MV-4-11 (cell line): ENCODE data around the gene DNAAF3.

ENCODE experiments used
- DNase-seq: peaks from one replicate; lab custom pipeline; 2025; lab: John Stamatoyannopoulos, UW

The DNAAF3 gene

GRCh38 chr19:55153652-55154264, 12.7 kb downstream of the DNAAF3 start:
- no peak for DNase-seq

GRCh38 chr19:55152017-55152416, 14.4 kb downstream of the DNAAF3 start:
- DNase-seq = peak; percentile 53

- DNase-seq = no peak
Observed at GRCh38 chr19:55149078-55150003, 17.1 kb downstream of the DNAAF3 start, which contains the start of gene TNNT1. Gene TNNT1 (minus strand): TSS chr19:55149206. CDS start chr19:55147157, 2,049 bp downstream.

- DNase-seq = no peak
Observed at GRCh38 chr19:55147545-55148251, 18.7 kb downstream of the DNAAF3 start.

- DNase-seq = no peak
Observed at GRCh38 chr19:55146705-55147273, 19.6 kb downstream of the DNAAF3 start.

- peak; percentile 65 for DNase-seq
Observed at GRCh38 chr19:55146078-55146704, 20.2 kb downstream of the DNAAF3 start.

GRCh38 chr19:55145232-55145631, 21.2 kb downstream of the DNAAF3 start:
- peak; percentile 83 for DNase-seq

GRCh38 chr19:55141696-55142095, 24.7 kb downstream of the DNAAF3 start:
- no peak for DNase-seq

GRCh38 chr19:55137915-55138314, 28.5 kb downstream of the DNAAF3 start:
- DNase-seq = no peak

- no peak for DNase-seq
Observed at GRCh38 chr19:55136399-55137102, 29.9 kb downstream of the DNAAF3 start.

- no peak for DNase-seq
Observed at GRCh38 chr19:55134736-55135135, 31.7 kb downstream of the DNAAF3 start.

- peak; percentile 97 for DNase-seq
Observed at GRCh38 chr19:55133639-55134444, 32.6 kb downstream of the DNAAF3 start.

GRCh38 chr19:55132453-55133129, 33.8 kb downstream of the DNAAF3 start:
- peak; percentile 43 for DNase-seq

GRCh38 chr19:55131421-55131820, 35.0 kb downstream of the DNAAF3 start:
- DNase-seq = no peak

GRCh38 chr19:55119053-55119452, 47.4 kb downstream of the DNAAF3 start:
- peak; percentile 30 for DNase-seq

- DNase-seq = peak; percentile 67
Observed at GRCh38 chr19:55118401-55118991, 47.9 kb downstream of the DNAAF3 start.

- peak; percentile 100 for DNase-seq
Observed at GRCh38 chr19:55117663-55118391, 48.6 kb downstream of the DNAAF3 start.

- no peak for DNase-seq
Observed at GRCh38 chr19:55116859-55117662, 49.4 kb downstream of the DNAAF3 start, which contains the start of gene PPP1R12C. Gene PPP1R12C (minus strand): TSS chr19:55117637. CDS start chr19:55117543, 94 bp downstream.
